Activated CD4-positive, alpha-beta memory T cell treated with anti-CD3 and anti-CD28 coated beads, Interleukin-2, amount 10 ng/mL, durations not matched to agents 7 days and 5 days (primary cell): Measurements from ENCODE around the gene TUNAR. TPM values are rescaled to one million over a fixed set of nuclear protein-coding genes. Genes with fewer than 3 reads are reported as not detected.

ENCODE experiments used
- CTCF ChIA-PET: fragments of 350-600 bp; sonication (Branson Sonifier 250); formaldehyde crosslinking; loops from one replicate; lab custom pipeline; 2021; ENCODE audit warnings: antibody characterized with exemption, inconsistent platforms; lab: Charles Lee
- POLR2A ChIA-PET: fragments of 350-600 bp; sonication (Branson Sonifier 250); formaldehyde crosslinking; loops from one replicate; lab custom pipeline; 2021; ENCODE audit warnings: antibody characterized with exemption; lab: Charles Lee
- DNase-seq: peaks from one replicate; pipeline ENCODE4 v3.0.0-alpha.2; 2020
- H3K27ac Mint-ChIP-seq: one replicate; pipeline ENCODE4 v1.8.0; 2021; ENCODE audit warnings: mild to moderate bottlenecking, mixed read lengths
- H3K27me3 Mint-ChIP-seq: one replicate; pipeline ENCODE4 v1.8.0; 2021; ENCODE audit warnings: mixed read lengths
- H3K36me3 Mint-ChIP-seq: one replicate; pipeline ENCODE4 v1.8.0; 2021; ENCODE audit warnings: low read depth, mixed read lengths
- H3K4me1 Mint-ChIP-seq: one replicate; pipeline ENCODE4 v1.8.0; 2021; ENCODE audit warnings: mixed read lengths
- H3K4me3 Mint-ChIP-seq: one replicate; pipeline ENCODE4 v1.8.0; 2021; ENCODE audit warnings: mild to moderate bottlenecking, mixed read lengths
- H3K9me3 Mint-ChIP-seq: one replicate; pipeline ENCODE4 v1.8.0; 2021; ENCODE audit warnings: mixed read lengths
- total RNA-seq, 2 experiments: library from RNA; stranded (reverse); gene quantifications; one replicate each; pipeline ENCODE4 v1.2.3, GENCODE V29; 2021

Gene TUNAR
- total RNA-seq, 2 experiments from 2014 or later = not detected

- Mint-ChIP-seq H3K36me3 (no peaks in the 10 kb centered on the region), H3K27me3 (peaks cover 5% of the 10 kb centered on the region), H3K27ac (no peak overlapping the region), H3K9me3 (no peaks in the 10 kb centered on the region), H3K4me1 (no peaks in the 10 kb centered on the region), H3K4me3 (no peak overlapping the region)
- POLR2A ChIA-PET = no interaction called here
- no peak for DNase-seq
- CTCF ChIA-PET = no interaction called here
Measured at GRCh38 chr14:95849761-95850160, 26.9 kb upstream of the TUNAR start.

- no peaks in the 10 kb centered on the region for H3K4me1 Mint-ChIP-seq
- H3K9me3 Mint-ChIP-seq = no peaks in the 10 kb centered on the region
- no peaks in the 10 kb centered on the region for H3K36me3 Mint-ChIP-seq
- ChIA-PET CTCF (no interaction called here), POLR2A (no interaction called here)
- no peak for DNase-seq
- H3K4me3 Mint-ChIP-seq = no peak overlapping the region
- H3K27ac Mint-ChIP-seq = no peak overlapping the region
- peaks cover 5% of the 10 kb centered on the region for H3K27me3 Mint-ChIP-seq
Measured at GRCh38 chr14:95850429-95850828, 26.2 kb upstream of the TUNAR start.

GRCh38 chr14:95855606-95856005 is 21.0 kb upstream of the TUNAR start:
- Mint-ChIP-seq H3K27me3 (no peaks in the 10 kb centered on the region), H3K4me3 (no peak overlapping the region), H3K9me3 (no peaks in the 10 kb centered on the region), H3K27ac (no peak overlapping the region), H3K4me1 (no peaks in the 10 kb centered on the region), H3K36me3 (no peaks in the 10 kb centered on the region)
- ChIA-PET CTCF (no interaction called here), POLR2A (no interaction called here)
- no peak for DNase-seq

- no peak for DNase-seq
Measured at GRCh38 chr14:95857275-95857674, 19.4 kb upstream of the TUNAR start.

GRCh38 chr14:95858893-95859292 is 17.7 kb upstream of the TUNAR start:
- Mint-ChIP-seq H3K27me3 (peaks cover 4% of the 10 kb centered on the region), H3K27ac (no peak overlapping the region), H3K9me3 (no peaks in the 10 kb centered on the region), H3K4me1 (no peaks in the 10 kb centered on the region), H3K36me3 (no peaks in the 10 kb centered on the region), H3K4me3 (no peak overlapping the region)
- CTCF ChIA-PET = no interaction called here
- no peak for DNase-seq
- POLR2A ChIA-PET = no interaction called here

More at GRCh38 chr14:95857275-95857674, 19.4 kb upstream of the TUNAR start:
- Mint-ChIP-seq H3K4me3 (no peak overlapping the region), H3K27me3 (peaks cover 2% of the 10 kb centered on the region), H3K27ac (no peak overlapping the region), H3K4me1 (no peaks in the 10 kb centered on the region), H3K36me3 (no peaks in the 10 kb centered on the region), H3K9me3 (no peaks in the 10 kb centered on the region)
- ChIA-PET CTCF (no interaction called here), POLR2A (no interaction called here)

- H3K4me1 Mint-ChIP-seq = no peaks in the 10 kb centered on the region
- POLR2A ChIA-PET = interaction anchor here (0.6 kb wide), 1 partner anchor 91 kb away, joined by 3 read pairs; no protein-coding TSS in a partner anchor
Measured at GRCh38 chr14:95862243-95862642, 14.4 kb upstream of the TUNAR start.

GRCh38 chr14:95863295-95863694 is 13.3 kb upstream of the TUNAR start:
- H3K4me1 Mint-ChIP-seq = no peaks in the 10 kb centered on the region
- no peak for DNase-seq
- no peaks in the 10 kb centered on the region for H3K36me3 Mint-ChIP-seq
- no peaks in the 10 kb centered on the region for H3K9me3 Mint-ChIP-seq
- no peak overlapping the region for H3K27ac Mint-ChIP-seq
- CTCF ChIA-PET = no interaction called here
- POLR2A ChIA-PET = no interaction called here
- H3K4me3 Mint-ChIP-seq = no peak overlapping the region
- H3K27me3 Mint-ChIP-seq = peaks cover 6% of the 10 kb centered on the region

More at GRCh38 chr14:95862243-95862642, 14.4 kb upstream of the TUNAR start:
- Mint-ChIP-seq H3K27ac (no peak overlapping the region), H3K27me3 (peaks cover 4% of the 10 kb centered on the region), H3K9me3 (no peaks in the 10 kb centered on the region), H3K36me3 (no peaks in the 10 kb centered on the region), H3K4me3 (no peak overlapping the region)
- CTCF ChIA-PET = no interaction called here
- DNase-seq = no peak

GRCh38 chr14:95869776-95870175 is 6.9 kb upstream of the TUNAR start:
- CTCF ChIA-PET = no interaction called here
- Mint-ChIP-seq H3K4me1 (no peaks in the 10 kb centered on the region), H3K27ac (no peak overlapping the region), H3K36me3 (no peaks in the 10 kb centered on the region), H3K9me3 (no peaks in the 10 kb centered on the region), H3K27me3 (peaks cover 19% of the 10 kb centered on the region), H3K4me3 (no peak overlapping the region)
- DNase-seq = no peak
- POLR2A ChIA-PET = no interaction called here

- H3K4me1 Mint-ChIP-seq = no peaks in the 10 kb centered on the region
- H3K27me3 Mint-ChIP-seq = peaks cover 28% of the 10 kb centered on the region
- no peak for DNase-seq
- ChIA-PET POLR2A (no interaction called here), CTCF (no interaction called here)
- H3K36me3 Mint-ChIP-seq = no peaks in the 10 kb centered on the region
- no peak overlapping the region for H3K4me3 Mint-ChIP-seq
- H3K27ac Mint-ChIP-seq = no peak overlapping the region
- no peaks in the 10 kb centered on the region for H3K9me3 Mint-ChIP-seq
Measured at GRCh38 chr14:95870772-95871171, 5.9 kb upstream of the TUNAR start.

- no peaks in the 10 kb centered on the region for H3K9me3 Mint-ChIP-seq
- POLR2A ChIA-PET = no interaction called here
- H3K27ac Mint-ChIP-seq = no peak overlapping the region
- no peak for DNase-seq
- no peaks in the 10 kb centered on the region for H3K4me1 Mint-ChIP-seq
- CTCF ChIA-PET = interaction anchor here (0.5 kb wide), 1 partner anchor 229 kb away, joined by 3 read pairs; no protein-coding TSS in a partner anchor
- peaks cover 28% of the 10 kb centered on the region for H3K27me3 Mint-ChIP-seq
- H3K4me3 Mint-ChIP-seq = no peak overlapping the region
- no peaks in the 10 kb centered on the region for H3K36me3 Mint-ChIP-seq
Measured at GRCh38 chr14:95871531-95871930, 5.1 kb upstream of the TUNAR start.

- no peak overlapping the region for H3K27ac Mint-ChIP-seq
- no peak overlapping the region for H3K4me3 Mint-ChIP-seq
- DNase-seq = no peak
- no peaks in the 10 kb centered on the region for H3K36me3 Mint-ChIP-seq
- ChIA-PET POLR2A (no interaction called here), CTCF (no interaction called here)
- peaks cover 36% of the 10 kb centered on the region for H3K27me3 Mint-ChIP-seq
- H3K9me3 Mint-ChIP-seq = no peaks in the 10 kb centered on the region
- no peaks in the 10 kb centered on the region for H3K4me1 Mint-ChIP-seq
Measured at GRCh38 chr14:95872777-95873176, 3.9 kb upstream of the TUNAR start.

- no peaks in the 10 kb centered on the region for H3K4me1 Mint-ChIP-seq
- no peaks in the 10 kb centered on the region for H3K36me3 Mint-ChIP-seq
- CTCF ChIA-PET = no interaction called here
- no peak overlapping the region for H3K4me3 Mint-ChIP-seq
- H3K27ac Mint-ChIP-seq = no peak overlapping the region
- POLR2A ChIA-PET = no interaction called here
- no peak for DNase-seq
- H3K9me3 Mint-ChIP-seq = no peaks in the 10 kb centered on the region
- H3K27me3 Mint-ChIP-seq = peaks cover 43% of the 10 kb centered on the region
Measured at GRCh38 chr14:95875831-95876760, 536 bp upstream of the TUNAR start.

- peaks cover 43% of the 10 kb centered on the region for H3K27me3 Mint-ChIP-seq
- POLR2A ChIA-PET = no interaction called here
Measured at GRCh38 chr14:95877633-95878032, 1.0 kb downstream of the TUNAR start.

GRCh38 chr14:95884377-95884776 is 7.7 kb downstream of the TUNAR start:
- H3K36me3 Mint-ChIP-seq = no peaks in the 10 kb centered on the region
- ChIA-PET POLR2A (no interaction called here), CTCF (no interaction called here)
- no peak overlapping the region for H3K4me3 Mint-ChIP-seq
- DNase-seq = no peak
- no peak overlapping the region for H3K27ac Mint-ChIP-seq
- H3K9me3 Mint-ChIP-seq = no peaks in the 10 kb centered on the region
- H3K4me1 Mint-ChIP-seq = no peaks in the 10 kb centered on the region
- peaks cover 10% of the 10 kb centered on the region for H3K27me3 Mint-ChIP-seq

More at GRCh38 chr14:95877633-95878032, 1.0 kb downstream of the TUNAR start:
- no peak overlapping the region for H3K27ac Mint-ChIP-seq
- CTCF ChIA-PET = no interaction called here
- no peak overlapping the region for H3K4me3 Mint-ChIP-seq
- no peaks in the 10 kb centered on the region for H3K9me3 Mint-ChIP-seq
- no peaks in the 10 kb centered on the region for H3K4me1 Mint-ChIP-seq
- H3K36me3 Mint-ChIP-seq = no peaks in the 10 kb centered on the region
- no peak for DNase-seq
